H1 (cell line): ENCODE results near the gene CD200R1L. TPM values are rescaled to one million over a fixed set of nuclear protein-coding genes. Genes with fewer than 3 reads are reported as not detected.

Source experiments
- CTCF ChIA-PET: fragments of 300-600 bp; sonication (Branson Sonifier 250); formaldehyde crosslinking; loops from one replicate; lab custom pipeline; 2021; ENCODE audit not compliant: partially characterized antibody; lab: Charles Lee
- POLR2A ChIA-PET: fragments of 300-600 bp; sonication (Branson Sonifier 250); formaldehyde crosslinking; loops from one replicate; lab custom pipeline; 2021; ENCODE audit warnings: inconsistent platforms; ENCODE audit not compliant: partially characterized antibody; lab: Charles Lee
- DNase-seq, 2 experiments: peaks; one replicate each; pipeline versions ENCODE4 v3.0.0 to v3.0.0-alpha.2; 2010 to 2022; ENCODE audit warnings: low spot score in 2 of 2, low read depth in 1 of 2, mixed read lengths in 1 of 2
- FAIRE-seq: peaks from 2 replicates; lab custom pipeline; 2011; peaks lifted over from hg19 to GRCh38; lab: Jason Lieb, UNC
- H2AFZ ChIP-seq: 2 replicates; pipeline ENCODE4 v1.8.1; 2012; ENCODE audit warnings: low read length, inconsistent platforms
- H2AK5ac ChIP-seq: 2 replicates; pipeline ENCODE4 v1.6.1; 2013; ENCODE audit warnings: low read depth, low read length
- H2BK120ac ChIP-seq: replicated peaks from 2 replicates; pipeline ENCODE3; 2013; ENCODE audit warnings: low read depth, low read length, inconsistent platforms
- H2BK12ac ChIP-seq: 2 replicates; pipeline ENCODE4 v1.6.1; 2013; ENCODE audit warnings: low read depth, low read length
- H2BK15ac ChIP-seq: 2 replicates; pipeline ENCODE4 v1.6.1; 2013; ENCODE audit warnings: low read length
- H2BK20ac ChIP-seq: 2 replicates; pipeline ENCODE4 v1.6.1; 2013; ENCODE audit warnings: low read length
- H2BK5ac ChIP-seq: 2 replicates; pipeline ENCODE4 v1.6.1; 2013; ENCODE audit warnings: low read depth, low read length
- H3K14ac ChIP-seq: 2 replicates; pipeline ENCODE4 v1.6.1; 2013; ENCODE audit warnings: inconsistent platforms; ENCODE audit not compliant: insufficient read length
- H3K18ac ChIP-seq: 2 replicates; pipeline ENCODE4 v1.6.1; 2013; ENCODE audit warnings: low read length; ENCODE audit errors: extremely low read depth
- H3K23ac ChIP-seq: 2 replicates; pipeline ENCODE4 v1.6.1; 2013; ENCODE audit warnings: inconsistent platforms; ENCODE audit not compliant: insufficient read length
- H3K23me2 ChIP-seq: 2 replicates; pipeline ENCODE4 v1.6.1; 2013; ENCODE audit warnings: low read depth, low read length
- H3K27ac ChIP-seq: 2 replicates; pipeline ENCODE4 v1.6.1; 2011; ENCODE audit warnings: low read depth, low read length, inconsistent platforms
- H3K27me3 ChIP-seq, 4 experiments: replicated peaks in 1 of 4; 1 replicate in 1 of 4; 2 replicates in 3 of 4; pipeline versions ENCODE4 v1.6.1 to v1.8.1; 2011 to 2013; ENCODE audit warnings: low read length in 3 of 4, mild to moderate bottlenecking in 3 of 4, inconsistent platforms in 2 of 4, mixed read lengths in 2 of 4, moderate library complexity in 1 of 4; ENCODE audit not compliant: control insufficient read depth in 3 of 4, insufficient read depth in 3 of 4; ENCODE audit errors: extremely low read depth in 1 of 4
- H3K36me3 ChIP-seq, 4 experiments: 2 replicates each; pipeline versions ENCODE4 v1.6.1 to v1.8.1; 2011 to 2013; ENCODE audit warnings: mild to moderate bottlenecking in 4 of 4, low read length in 3 of 4, moderate library complexity in 2 of 4, control low read depth in 1 of 4, inconsistent platforms in 1 of 4; ENCODE audit not compliant: insufficient read depth in 4 of 4, control insufficient read depth in 2 of 4
- H3K4ac ChIP-seq: replicated peaks from 2 replicates; pipeline ENCODE3; 2013; ENCODE audit warnings: low read length, low read depth, mixed read lengths, inconsistent platforms; ENCODE audit not compliant: insufficient read length
- H3K4me1 ChIP-seq, 4 experiments: replicated peaks in 1 of 4; 1 replicate in 1 of 4; 2 replicates in 3 of 4; pipeline versions ENCODE4 v1.6.1 to v1.8.1; 2011 to 2013; ENCODE audit warnings: low read length in 3 of 4, inconsistent platforms in 2 of 4, mixed read lengths in 1 of 4; ENCODE audit not compliant: insufficient read depth in 4 of 4, control insufficient read depth in 3 of 4
- H3K4me2 ChIP-seq, 2 experiments: 2 replicates each; pipeline versions ENCODE4 v1.6.1 to v1.8.1; 2011 to 2013; ENCODE audit warnings: low read depth in 2 of 2, low read length in 2 of 2, control low read depth in 1 of 2, inconsistent platforms in 1 of 2, mild to moderate bottlenecking in 1 of 2; ENCODE audit not compliant: insufficient read depth in 1 of 2
- H3K4me3 ChIP-seq, 4 experiments: fragments of 200-600, 300-600 bp in 1 of 4; sonication (generic), shearing (Covaris generic), sonication (Bioruptor Twin) in 1 of 4; 2 replicates each; pipeline versions ENCODE4 v1.5.1 to v1.8.1; 2011 to 2016; ENCODE audit warnings: low read length in 4 of 4, low read depth in 3 of 4, control low read depth in 2 of 4, inconsistent platforms in 2 of 4, mild to moderate bottlenecking in 2 of 4, mixed read lengths in 1 of 4, moderate library complexity in 1 of 4; ENCODE audit not compliant: insufficient read depth in 2 of 4; ENCODE audit errors: extremely low read depth in 1 of 4
- H3K56ac ChIP-seq: replicated peaks from 2 replicates; pipeline ENCODE3; 2013; ENCODE audit warnings: low read depth, mild to moderate bottlenecking, mixed read lengths, low read length, inconsistent platforms; ENCODE audit not compliant: insufficient read length
- H3K79me1 ChIP-seq: 2 replicates; pipeline ENCODE4 v1.6.1; 2013; ENCODE audit warnings: low read depth, low read length, control low read depth
- H3K79me2 ChIP-seq, 2 experiments: 2 replicates each; pipeline versions ENCODE4 v1.6.1 to v1.8.1; 2012 to 2013; ENCODE audit warnings: low read length in 2 of 2, mild to moderate bottlenecking in 2 of 2, inconsistent platforms in 1 of 2; ENCODE audit not compliant: insufficient read depth in 2 of 2, control insufficient read depth in 1 of 2
- H3K9ac ChIP-seq, 4 experiments: replicated peaks in 1 of 4; 1 replicate in 1 of 4; 2 replicates in 3 of 4; pipeline versions ENCODE4 v1.6.1 to v1.8.1; 2011 to 2013; ENCODE audit warnings: low read depth in 3 of 4, low read length in 3 of 4, control low read depth in 2 of 4, mild to moderate bottlenecking in 2 of 4, moderate library complexity in 2 of 4, inconsistent platforms in 1 of 4; ENCODE audit errors: extremely low read depth in 1 of 4
- H3K9me3 ChIP-seq, 2 experiments: 2 replicates each; pipeline versions ENCODE4 v1.6.1 to v1.8.1; 2012 to 2013; ENCODE audit warnings: mild to moderate bottlenecking in 2 of 2, moderate library complexity in 2 of 2, control low read depth in 1 of 2, inconsistent platforms in 1 of 2, low read depth in 1 of 2, low read length in 1 of 2, mixed read lengths in 1 of 2; ENCODE audit not compliant: insufficient read depth in 2 of 2
- H4K20me1 ChIP-seq, 2 experiments: replicated peaks in 1 of 2; 2 replicates each; pipeline versions ENCODE3 to v1.8.1; 2011 to 2013; ENCODE audit warnings: inconsistent platforms in 2 of 2, low read length in 2 of 2, mild to moderate bottlenecking in 1 of 2; ENCODE audit not compliant: insufficient read depth in 2 of 2, control insufficient read depth in 1 of 2
- H4K5ac ChIP-seq: 2 replicates; pipeline ENCODE4 v1.6.1; 2013; ENCODE audit warnings: low read length, low read depth, mixed read lengths, inconsistent platforms; ENCODE audit not compliant: insufficient read length
- H4K8ac ChIP-seq: 2 replicates; pipeline ENCODE4 v1.8.0; 2013; ENCODE audit warnings: mild to moderate bottlenecking, moderate library complexity, low read length, inconsistent platforms; ENCODE audit not compliant: insufficient read depth; ENCODE audit errors: extremely low read depth
- H4K91ac ChIP-seq: replicated peaks from 2 replicates; pipeline ENCODE3; 2013; ENCODE audit warnings: low read length, mixed read lengths, inconsistent platforms; ENCODE audit not compliant: insufficient read length
- CBX5 ChIP-seq: fragments of 300-800, 300-1000 bp; sonication (generic); IDR thresholded peaks from 2 replicates; pipeline ENCODE4 v1.7.1; 2016; ENCODE audit warnings: antibody characterized with exemption, low read length, low read depth
- CREB1 ChIP-seq: IDR thresholded peaks from 2 replicates; pipeline ENCODE4 v1.6.1; 2012; ENCODE audit warnings: inconsistent platforms
- HDAC2 ChIP-seq, 2 experiments: fragments of 300-600 bp in 1 of 2; sonication (generic) in 1 of 2; IDR thresholded peaks; 2 replicates each; pipeline ENCODE4 v1.6.1; 2011 to 2012; ENCODE audit warnings: low read depth in 2 of 2, low read length in 2 of 2, mild to moderate bottlenecking in 2 of 2, moderate library complexity in 2 of 2, borderline replicate concordance in 1 of 2, inconsistent platforms in 1 of 2
- JUND ChIP-seq: IDR thresholded peaks from 2 replicates; pipeline ENCODE4 v1.6.1; 2011; ENCODE audit warnings: mild to moderate bottlenecking, improper control_type of control experiment, low read length
- KDM4A ChIP-seq: IDR thresholded peaks from one replicate; pipeline ENCODE4 v1.7.1; 2012; ENCODE audit warnings: low read depth, mild to moderate bottlenecking, moderate library complexity, low read length, inconsistent platforms; ENCODE audit not compliant: severe bottlenecking
- RXRA ChIP-seq: IDR thresholded peaks from 2 replicates; pipeline ENCODE4 v1.6.1; 2011; ENCODE audit warnings: low read depth, mild to moderate bottlenecking, low read length, moderate library complexity; ENCODE audit not compliant: insufficient read depth
- TCF12 ChIP-seq: IDR thresholded peaks from 2 replicates; pipeline ENCODE4 v1.6.1; 2011; ENCODE audit warnings: low read depth, mild to moderate bottlenecking, low read length
- TEAD4 ChIP-seq: IDR thresholded peaks from 2 replicates; pipeline ENCODE4 v1.6.1; 2012; ENCODE audit warnings: low read depth, low read length, inconsistent platforms, mixed read lengths
- WGBS, 2 experiments: shearing (Covaris generic) in 1 of 2; methylation state at CpG; one replicate each; pipeline versions ENCODE4 v1.1.6 to v1.1.7; 2013 to 2015; ENCODE audit warnings: low lambda C conversion rate in 2 of 2, mixed read lengths in 2 of 2, inconsistent platforms in 1 of 2, low coverage in 1 of 2, missing lambda C conversion rate in 1 of 2; ENCODE audit not compliant: insufficient replicate concordance in 2 of 2, insufficient coverage in 1 of 2, insufficient read length in 1 of 2; ENCODE audit errors: extremely low coverage in 1 of 2, missing lambda C conversion rate in 1 of 2; 5-methylcytosine and 5-hydroxymethylcytosine counted together
- polyA plus RNA-seq, 7 experiments: library from polyadenylated mRNA; depleted of rRNA in 3 of 7; stranded (reverse) in 5 of 7; unstranded in 2 of 7; fragments of >200 nt in 5 of 7; fragments of 200-250 nt in 2 of 7; gene quantifications; 1 replicate in 5 of 7; 2 replicates in 1 of 7; 4 replicates in 1 of 7; pipeline versions ENCODE4 v1.2.1 to v1.2.3, GENCODE V29; 2011 to 2013; ENCODE audit warnings: missing spikeins in 2 of 7, mixed read lengths in 2 of 7
- total RNA-seq: library from RNA; stranded (reverse); fragmentation: NEBNext Ultra II Directional; extraction: Animal tissue kit (Norgen Biotek cat#: 25700); gene quantifications from 2 replicates; pipeline ENCODE4 v1.2.1, GENCODE V29; 2021
- TF ChIP-seq, protein P1 (sequence below): IDR thresholded peaks from 2 replicates; pipeline ENCODE4 v1.6.1; 2012; ENCODE audit warnings: inconsistent platforms

Gene CD200R1L
- total and polyA plus RNA-seq, 2 of the 8 experiments (the other 6 are each of a cell fraction or from before 2014, with no cell fraction given), result not detected

DNA sequence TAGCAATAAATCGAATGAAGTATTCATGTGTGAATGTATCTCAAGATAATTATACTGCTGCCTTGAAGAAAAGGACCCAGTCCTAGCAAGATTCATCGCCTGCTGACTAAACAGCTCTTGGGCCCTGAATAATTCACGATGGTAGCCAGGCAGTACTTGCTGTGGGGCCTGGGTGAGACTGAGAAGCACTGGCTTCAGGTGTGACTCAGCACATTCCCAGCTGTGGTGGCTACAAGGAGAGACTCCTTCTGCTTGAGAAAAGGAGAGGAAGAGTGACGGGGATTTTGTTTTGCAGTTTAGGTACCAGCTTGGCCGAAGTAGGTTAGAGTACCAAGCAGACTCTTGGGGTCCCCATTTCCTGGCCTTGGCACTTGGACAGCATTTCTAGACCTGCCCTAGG is 47.6 kb upstream of the CD200R1L start:
- Histone ChIP-seq H3K9ac (no peak overlapping the region), H2AFZ (peak overlapping the region; percentile 84; the same call in 1 of the 2 replicates), H3K27ac (0 out of 2 replicates have a peak overlapping the region, but pooled peaks have one; percentile 45), H4K91ac (no peak overlapping the region), H3K36me3 (no peaks in the 10 kb centered on the region), H3K4me2 (no peak overlapping the region; a peak in 1 of 4 replicates), H4K20me1 (no peaks in the 10 kb centered on the region), H3K4ac (no peak overlapping the region), H2BK120ac (no peak overlapping the region), H3K79me2 (no peaks in the 10 kb centered on the region), H3K56ac (no peak overlapping the region), H3K27me3 (no peaks in the 10 kb centered on the region), H2BK15ac (no peak overlapping the region), H3K79me1 (no peaks in the 10 kb centered on the region), H3K23ac (no peak overlapping the region), H3K4me1 (peaks cover 0 to 13% (median 8%) of the 10 kb centered on the region in 4 experiments; a peak in 6 of 7 replicates), H2BK12ac (no peak overlapping the region; the same call in 1 of the 2 replicates), H4K8ac (no peak overlapping the region), H3K23me2 (no peaks in the 10 kb centered on the region), H3K4me3 (no peak overlapping the region), H2BK20ac (no peak overlapping the region), H3K14ac (no peak overlapping the region), H2AK5ac (no peak overlapping the region), H2BK5ac (no peak overlapping the region), H3K18ac (no peak overlapping the region), H4K5ac (no peak overlapping the region), H3K9me3 (no peaks in the 10 kb centered on the region)
- peak; percentile 36 to 51 for DNase-seq
- CTCF ChIA-PET, result interaction anchor here (0.9 to 1.5 kb wide), 2 partner anchors 77 to 312 kb away, joined by 3 read pairs; no protein-coding TSS in a partner anchor
- POLR2A ChIA-PET, result no interaction called here
- 56% methylated on average over 5 of the region's 5 CpGs; no CpG with 5 or more reads in 1 of the 2 experiments for WGBS, 2 experiments
- FAIRE-seq, result peak; percentile 86
- no peak for TF ChIP-seq RXRA
- peak; percentile 66; the same call in 1 of the 2 replicates for TF ChIP-seq JUND
- TF ChIP-seq, protein P1, sequence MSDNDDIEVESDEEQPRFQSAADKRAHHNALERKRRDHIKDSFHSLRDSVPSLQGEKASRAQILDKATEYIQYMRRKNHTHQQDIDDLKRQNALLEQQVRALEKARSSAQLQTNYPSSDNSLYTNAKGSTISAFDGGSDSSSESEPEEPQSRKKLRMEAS, result 0 out of 2 replicates have a peak, but pooled peaks have one; percentile 12
- TF ChIP-seq CBX5, result no peak
- TF ChIP-seq HDAC2 (IDR thresholded peaks at IDR 0.05; ENCODE audit: borderline replicate concordance in 1 of 2, low read depth in 2 of 2, low read length in 2 of 2), result 0 out of 4 replicates have a peak, but pooled peaks of 1 of the 2 experiments have one; percentile 16
- TF ChIP-seq TCF12, result 0 out of 2 replicates have a peak, but pooled peaks have one; percentile 54
- peak; percentile 86 for TF ChIP-seq TEAD4
- TF ChIP-seq KDM4A, result no peak
- TF ChIP-seq CREB1, result no peak
